Esophagus muscularis mucosa (tissue), 3 donors: ENCODE results near the gene ANKRD44.

Experiments
- CTCF ChIP-seq, 3 experiments: fragments of 200-600 bp in 2 of 3; fragments of 450-650 bp in 1 of 3; sonication (generic) in 2 of 3; IDR thresholded peaks; one replicate each; pipeline ENCODE4 v1.5.1; 2017 to 2019; ENCODE audit warnings: antibody characterized with exemption in 3 of 3, mild to moderate bottlenecking in 2 of 3, moderate library complexity in 1 of 3
- POLR2A ChIP-seq: fragments of 450-650 bp; IDR thresholded peaks from one replicate; pipeline ENCODE4 v1.6.1; 2017; ENCODE audit warnings: antibody characterized with exemption, moderate library complexity, mild to moderate bottlenecking, low read depth

DNA sequence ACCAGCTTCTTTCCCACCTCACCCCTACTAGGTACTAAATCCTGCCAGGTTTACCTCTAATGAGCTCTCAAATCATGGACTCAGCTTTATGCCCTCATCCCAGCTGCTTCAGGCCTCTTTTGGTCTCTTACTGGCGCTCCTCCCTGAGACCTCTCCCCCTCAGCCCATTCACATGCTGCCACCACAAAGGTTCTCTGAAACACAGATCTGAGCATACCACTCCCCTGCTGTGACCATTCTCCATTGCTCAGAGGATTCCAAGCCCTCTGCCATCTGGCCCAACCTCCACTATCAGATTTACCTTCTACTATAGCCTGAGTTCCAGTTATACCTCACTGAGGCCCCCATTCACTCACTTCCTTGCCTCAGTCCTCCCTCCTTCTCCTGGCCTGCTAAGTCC is 174.8 kb downstream of the ANKRD44 start:
- no peak for TF ChIP-seq CTCF (IDR thresholded peaks at IDR 0.05)
- TF ChIP-seq POLR2A, result no peak
